ENCODE results near the gene QSOX1.

The QSOX1 gene

GRCh38 chr1:180247580-180247979, 92.9 kb downstream of the QSOX1 start:
- H3K4me2 ChIP-seq (ENCODE audit: low read length), result no peak overlapping the region
- H3K79me2 ChIP-seq (ENCODE audit: insufficient read depth, low read length), result no peaks in the 10 kb centered on the region
- H3K4me3 ChIP-seq (ENCODE audit: low read depth, low read length, poor library complexity, severe bottlenecking), result no peak overlapping the region
- no peaks in the 10 kb centered on the region for H3F3A ChIP-seq (ENCODE audit: insufficient read depth, low read length)
- H3K27ac ChIP-seq (ENCODE audit: low read depth, low read length, poor library complexity, severe bottlenecking), result no peak overlapping the region
- H2AFZ ChIP-seq (ENCODE audit: low read length), result no peak overlapping the region
- H3K27me3 ChIP-seq (ENCODE audit: insufficient read depth, low read length), result no peaks in the 10 kb centered on the region
- H3K9ac ChIP-seq (ENCODE audit: low read length), result no peak overlapping the region
- no peaks in the 10 kb centered on the region for H3K9me3 ChIP-seq (ENCODE audit: low read length)
- no peak for TF ChIP-seq CTCF (IDR thresholded peaks at IDR 0.05; ENCODE audit: low read length)
- no peak for TF ChIP-seq EZH2 (IDR thresholded peaks at IDR 0.05; ENCODE audit: borderline replicate concordance, low read length)
- no peaks in the 10 kb centered on the region for H4K20me1 ChIP-seq (ENCODE audit: insufficient read depth, low read length)
- H3K36me3 ChIP-seq (ENCODE audit: insufficient read depth, low read length), result no peaks in the 10 kb centered on the region
- no peaks in the 10 kb centered on the region for H3K9me2 ChIP-seq (ENCODE audit: low read depth, low read length)
- no peaks in the 10 kb centered on the region for H3K4me1 ChIP-seq (ENCODE audit: insufficient read depth, low read length, severe bottlenecking)

GRCh38 chr1:180248176-180248575, 93.5 kb downstream of the QSOX1 start:
- Histone ChIP-seq H4K20me1 (ENCODE audit: insufficient read depth, low read length) (no peaks in the 10 kb centered on the region), H3K4me2 (ENCODE audit: low read length) (no peak overlapping the region), H3K27me3 (ENCODE audit: insufficient read depth, low read length) (no peaks in the 10 kb centered on the region), H3K9me3 (ENCODE audit: low read length) (no peaks in the 10 kb centered on the region), H3K27ac (ENCODE audit: low read depth, low read length, poor library complexity, severe bottlenecking) (no peak overlapping the region), H3K4me3 (ENCODE audit: low read depth, low read length, poor library complexity, severe bottlenecking) (no peak overlapping the region), H3K9me2 (ENCODE audit: low read depth, low read length) (no peaks in the 10 kb centered on the region), H2AFZ (ENCODE audit: low read length) (no peak overlapping the region), H3F3A (ENCODE audit: insufficient read depth, low read length) (no peaks in the 10 kb centered on the region), H3K4me1 (ENCODE audit: insufficient read depth, low read length, severe bottlenecking) (no peaks in the 10 kb centered on the region), H3K79me2 (ENCODE audit: insufficient read depth, low read length) (no peaks in the 10 kb centered on the region), H3K36me3 (ENCODE audit: insufficient read depth, low read length) (no peaks in the 10 kb centered on the region), H3K9ac (ENCODE audit: low read length) (no peak overlapping the region)
- TF ChIP-seq EZH2 (IDR thresholded peaks at IDR 0.05; ENCODE audit: borderline replicate concordance, low read length) (no peak), CTCF (IDR thresholded peaks at IDR 0.05; ENCODE audit: low read length) (no peak)

GRCh38 chr1:180248731-180249681, 94.3 kb downstream of the QSOX1 start:
- Histone ChIP-seq H3K79me2 (ENCODE audit: insufficient read depth, low read length) (no peaks in the 10 kb centered on the region), H3K4me2 (ENCODE audit: low read length) (no peak overlapping the region), H3K27me3 (ENCODE audit: insufficient read depth, low read length) (no peaks in the 10 kb centered on the region), H3F3A (ENCODE audit: insufficient read depth, low read length) (no peaks in the 10 kb centered on the region), H3K9me3 (ENCODE audit: low read length) (no peaks in the 10 kb centered on the region), H3K9ac (ENCODE audit: low read length) (no peak overlapping the region), H3K4me3 (ENCODE audit: low read depth, low read length, poor library complexity, severe bottlenecking) (no peak overlapping the region), H3K27ac (ENCODE audit: low read depth, low read length, poor library complexity, severe bottlenecking) (no peak overlapping the region), H3K4me1 (ENCODE audit: insufficient read depth, low read length, severe bottlenecking) (no peaks in the 10 kb centered on the region), H3K36me3 (ENCODE audit: insufficient read depth, low read length) (no peaks in the 10 kb centered on the region), H3K9me2 (ENCODE audit: low read depth, low read length) (no peaks in the 10 kb centered on the region), H4K20me1 (ENCODE audit: insufficient read depth, low read length) (no peaks in the 10 kb centered on the region), H2AFZ (ENCODE audit: low read length) (no peak overlapping the region)
- TF ChIP-seq EZH2 (IDR thresholded peaks at IDR 0.05; ENCODE audit: borderline replicate concordance, low read length), result no peak
- peak; percentile 54 for TF ChIP-seq CTCF (IDR thresholded peaks at IDR 0.05; ENCODE audit: low read length)

Measured in OCI-LY1 (cell line).